Vagina (tissue), 2 donors: ENCODE data around the gene C10orf105. TPM values are rescaled to one million over a fixed set of nuclear protein-coding genes. Genes with fewer than 3 reads are reported as not detected.

Experiments
- DNase-seq, 2 donors: peaks; one replicate each; pipeline ENCODE4 v3.0.0-alpha.2; 2017; ENCODE audit errors: extremely low spot score in 2 of 2
- H3K27ac ChIP-seq: fragments of 200-600 bp; sonication (generic); one replicate; pipeline ENCODE4 v1.5.1; 2019
- H3K27me3 ChIP-seq: fragments of 200-600 bp; sonication (generic); one replicate; pipeline ENCODE4 v1.5.1; 2019
- H3K36me3 ChIP-seq, 2 donors: fragments of 200-600 bp; sonication (generic); one replicate each; pipeline ENCODE4 v1.5.1; 2017 to 2019
- H3K4me1 ChIP-seq: fragments of 200-600 bp; sonication (generic); one replicate; pipeline ENCODE4 v1.5.1; 2019
- H3K4me3 ChIP-seq, 2 donors: fragments of 200-600 bp; sonication (generic); 1 replicate in 1 of 2; 2 replicates in 1 of 2; pipeline ENCODE4 v1.5.1; 2016 to 2019
- H3K9me3 ChIP-seq: fragments of 200-600 bp; sonication (generic); one replicate; pipeline ENCODE4 v1.5.1; 2019
- POLR2A ChIP-seq, 2 donors: fragments of 450-650 bp; IDR thresholded peaks; one replicate each; pipeline ENCODE4 v1.6.1; 2017; ENCODE audit warnings: antibody characterized with exemption in 2 of 2, mild to moderate bottlenecking in 2 of 2, moderate library complexity in 2 of 2
- POLR2AphosphoS5 ChIP-seq, 2 donors: sonication (generic); formaldehyde crosslinking; IDR thresholded peaks; one replicate each; pipeline ENCODE4 v1.9.0; 2017; ENCODE audit warnings: antibody characterized with exemption in 2 of 2, mild to moderate bottlenecking in 2 of 2, low read depth in 1 of 2; ENCODE audit not compliant: insufficient read depth in 1 of 2
- intact Hi-C: fragments of 100-400 bp; cut with DNase I; formaldehyde crosslinking; loops from one replicate; pipeline ENCODE4 v1.15.1; 2023
- total RNA-seq: library from RNA; depleted of rRNA; stranded (reverse); fragments of >200 nt; gene quantifications from one replicate; pipeline ENCODE4 v1.2.3, GENCODE V29; 2016
- TF ChIP-seq, protein P1 (sequence below), 3 experiments: fragments of 450-650 bp in 2 of 3; fragments of 200-600 bp in 1 of 3; sonication (generic) in 1 of 3; IDR thresholded peaks; one replicate each; pipeline ENCODE4 v1.5.1; 2017 to 2019; ENCODE audit warnings: antibody characterized with exemption in 3 of 3, mild to moderate bottlenecking in 2 of 3, moderate library complexity in 2 of 3

C10orf105 gene
- total RNA-seq, 1 donor from 2014 or later: 0.49 TPM

DNA sequence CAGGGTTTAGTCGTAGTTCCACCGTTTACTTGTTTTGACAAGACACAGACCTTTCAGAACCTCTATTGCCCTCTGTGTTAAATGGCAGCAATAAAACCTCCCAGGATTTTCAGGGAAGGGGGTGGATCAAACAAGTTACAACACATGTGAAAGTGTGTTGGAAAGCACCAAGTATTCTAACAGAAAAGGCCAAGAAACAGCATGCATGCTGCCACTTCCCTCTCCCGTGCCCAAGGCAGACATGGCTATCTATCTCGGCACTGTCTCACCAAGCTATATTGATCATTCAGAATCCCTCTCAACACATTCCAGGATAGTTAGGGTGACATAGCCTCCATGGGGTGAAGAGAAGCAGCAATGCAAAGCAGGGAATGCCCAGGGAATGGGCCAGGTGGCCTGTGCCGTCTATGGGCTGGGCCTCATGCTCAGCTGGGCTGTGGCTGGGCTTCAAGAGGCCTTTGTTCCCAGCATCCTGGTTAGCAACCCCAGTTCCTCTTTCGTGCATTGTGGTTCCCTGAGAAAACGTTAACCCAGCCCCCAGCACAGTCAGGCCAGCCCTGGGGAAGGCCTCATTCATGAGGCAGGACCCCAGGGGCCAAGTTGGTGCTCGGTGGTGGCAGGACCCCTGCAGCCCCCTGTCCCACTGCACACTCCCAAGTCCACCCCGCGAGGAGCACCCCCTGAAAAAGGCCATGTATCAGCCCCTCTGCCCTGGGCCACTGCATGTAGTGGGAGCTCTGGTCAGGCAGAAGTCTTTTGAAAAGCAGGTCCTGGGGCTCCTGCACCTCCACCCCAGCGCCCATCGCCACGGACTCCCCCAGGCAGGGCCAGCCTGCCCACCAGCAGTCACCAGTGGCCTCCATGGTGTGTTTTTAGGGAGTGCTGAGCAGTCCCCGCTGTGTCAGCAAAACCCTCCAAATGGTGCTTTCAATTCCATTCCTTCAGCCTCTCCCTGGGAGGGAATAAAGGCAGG is 28.3 kb upstream of the C10orf105 start:
- TF ChIP-seq POLR2A (IDR thresholded peaks at IDR 0.05) (no peak), POLR2AphosphoS5 (IDR thresholded peaks at IDR 0.05; ENCODE audit: insufficient read depth in 1 of 2, low read depth in 1 of 2) (no peak)
- TF ChIP-seq, protein P1, sequence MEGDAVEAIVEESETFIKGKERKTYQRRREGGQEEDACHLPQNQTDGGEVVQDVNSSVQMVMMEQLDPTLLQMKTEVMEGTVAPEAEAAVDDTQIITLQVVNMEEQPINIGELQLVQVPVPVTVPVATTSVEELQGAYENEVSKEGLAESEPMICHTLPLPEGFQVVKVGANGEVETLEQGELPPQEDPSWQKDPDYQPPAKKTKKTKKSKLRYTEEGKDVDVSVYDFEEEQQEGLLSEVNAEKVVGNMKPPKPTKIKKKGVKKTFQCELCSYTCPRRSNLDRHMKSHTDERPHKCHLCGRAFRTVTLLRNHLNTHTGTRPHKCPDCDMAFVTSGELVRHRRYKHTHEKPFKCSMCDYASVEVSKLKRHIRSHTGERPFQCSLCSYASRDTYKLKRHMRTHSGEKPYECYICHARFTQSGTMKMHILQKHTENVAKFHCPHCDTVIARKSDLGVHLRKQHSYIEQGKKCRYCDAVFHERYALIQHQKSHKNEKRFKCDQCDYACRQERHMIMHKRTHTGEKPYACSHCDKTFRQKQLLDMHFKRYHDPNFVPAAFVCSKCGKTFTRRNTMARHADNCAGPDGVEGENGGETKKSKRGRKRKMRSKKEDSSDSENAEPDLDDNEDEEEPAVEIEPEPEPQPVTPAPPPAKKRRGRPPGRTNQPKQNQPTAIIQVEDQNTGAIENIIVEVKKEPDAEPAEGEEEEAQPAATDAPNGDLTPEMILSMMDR (IDR thresholded peaks at IDR 0.05): no peak
- Histone ChIP-seq H3K27ac (peak overlapping the region; percentile 75), H3K4me3 (no peak overlapping the region), H3K36me3 (peaks cover 0 to 25% of the 10 kb centered on the region in 2 donors), H3K4me1 (peaks cover 61% of the 10 kb centered on the region), H3K27me3 (no peaks in the 10 kb centered on the region), H3K9me3 (no peaks in the 10 kb centered on the region)
- DNase-seq: no peak
- intact Hi-C loops: no loop called here

DNA sequence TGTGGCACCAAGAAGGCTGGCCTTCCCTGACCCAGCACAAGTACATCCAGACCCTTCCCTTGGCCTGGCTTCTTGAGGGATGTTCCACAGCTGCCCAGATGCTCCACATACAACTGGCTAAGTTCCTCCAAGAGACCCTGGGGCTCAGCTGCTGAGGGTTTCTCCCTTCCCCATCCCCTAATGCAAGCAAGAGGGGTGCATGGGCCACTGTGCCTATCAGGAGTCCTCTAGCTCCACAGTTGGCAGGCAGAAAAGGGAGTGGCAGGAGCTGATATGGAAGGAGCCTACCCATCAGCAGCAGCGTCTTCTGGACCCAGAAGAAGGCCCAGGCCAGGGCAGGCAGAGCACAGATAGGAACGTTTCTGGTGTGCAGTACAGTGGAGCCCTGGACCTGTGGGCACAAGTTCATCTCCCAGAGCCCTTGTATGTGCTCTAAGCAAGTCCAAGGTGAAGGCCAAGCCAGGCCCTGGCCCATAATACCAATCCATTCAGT is 27.5 kb upstream of the C10orf105 start:
- Histone ChIP-seq H3K9me3 (no peaks in the 10 kb centered on the region), H3K36me3 (peaks cover 0 to 18% of the 10 kb centered on the region in 2 donors), H3K27me3 (no peaks in the 10 kb centered on the region), H3K27ac (peak overlapping the region; percentile 75), H3K4me1 (peaks cover 55% of the 10 kb centered on the region), H3K4me3 (no peak overlapping the region)
- no peak for DNase-seq
- intact Hi-C loops: no loop called here
- no peak for TF ChIP-seq POLR2AphosphoS5 (IDR thresholded peaks at IDR 0.05; ENCODE audit: insufficient read depth in 1 of 2, low read depth in 1 of 2)
- TF ChIP-seq, protein P1 (IDR thresholded peaks at IDR 0.05): no peak

DNA sequence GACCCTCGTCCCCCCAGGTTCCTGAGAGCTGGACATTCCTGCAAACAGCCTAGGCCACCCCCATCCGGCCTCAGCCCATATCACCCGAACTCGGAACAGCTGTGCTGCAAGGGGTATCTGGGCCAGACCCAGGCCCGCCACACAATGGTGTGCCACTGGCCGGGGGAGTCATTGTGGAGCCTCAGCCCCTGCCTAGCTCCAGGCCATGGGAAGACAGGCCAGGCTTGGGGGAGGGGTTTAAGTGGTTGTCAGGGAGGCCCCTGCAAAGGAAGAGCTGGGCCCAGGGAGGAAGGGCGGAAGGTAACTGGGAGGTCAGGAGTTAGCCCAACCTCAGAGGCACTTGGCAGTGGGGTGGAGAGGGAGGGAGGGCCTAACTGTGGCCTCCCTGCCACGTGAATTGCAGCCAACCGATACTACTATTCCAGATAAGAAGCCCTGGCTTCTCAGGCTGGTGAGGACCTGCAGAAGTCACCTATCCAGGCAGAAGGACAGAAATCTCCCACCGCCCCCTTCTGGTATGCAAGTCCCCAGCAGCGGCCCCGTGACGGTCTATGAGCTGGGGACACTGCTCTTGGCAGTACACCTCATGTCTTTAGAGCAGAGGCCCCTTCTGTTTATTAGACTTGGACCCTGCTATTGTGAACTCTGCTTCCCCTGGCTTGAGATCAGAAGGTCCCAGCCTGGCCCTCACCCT is 26.9 kb upstream of the C10orf105 start:
- TF ChIP-seq POLR2A (IDR thresholded peaks at IDR 0.05) (no peak), POLR2AphosphoS5 (IDR thresholded peaks at IDR 0.05; ENCODE audit: insufficient read depth in 1 of 2, low read depth in 1 of 2) (peak in 1 of 2 donors; percentile 19)
- no peaks in the 10 kb centered on the region for H3K27me3 ChIP-seq
- DNase-seq: no peak
- H3K27ac ChIP-seq: peak overlapping the region; percentile 75
- peaks cover 0 to 16% of the 10 kb centered on the region in 2 donors for H3K36me3 ChIP-seq
- intact Hi-C loops: no loop called here
- H3K4me3 ChIP-seq: no peak overlapping the region
- peaks cover 55% of the 10 kb centered on the region for H3K4me1 ChIP-seq
- H3K9me3 ChIP-seq: no peaks in the 10 kb centered on the region

DNA sequence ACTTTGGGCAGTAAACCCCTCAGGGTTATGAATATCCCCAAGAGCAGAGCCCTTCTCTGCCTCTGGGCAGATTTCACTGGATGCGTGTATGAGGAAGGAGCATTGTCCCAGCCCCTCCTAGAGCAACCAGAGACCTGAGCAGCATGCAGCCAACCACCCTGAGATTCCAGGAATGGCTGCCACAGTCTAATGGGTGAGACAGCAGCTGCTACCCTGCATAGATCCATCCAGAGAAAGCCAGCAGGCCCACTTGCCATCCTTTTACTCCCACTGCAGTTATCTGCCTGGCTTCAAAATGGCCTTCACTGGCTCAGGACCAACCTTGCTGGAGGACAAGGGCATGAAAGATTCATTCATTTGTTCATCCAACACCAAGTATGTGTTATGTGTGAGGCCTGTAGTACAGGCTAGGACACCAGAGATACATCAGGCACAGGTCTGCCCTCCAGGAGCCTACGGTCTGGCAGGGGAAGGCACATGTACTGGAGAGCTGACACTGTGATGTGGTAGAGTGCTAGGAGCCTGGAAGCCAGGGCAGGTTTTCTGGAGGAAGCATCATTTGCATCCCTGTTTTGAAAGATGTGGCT is 26.2 kb upstream of the C10orf105 start:
- H3K9me3 ChIP-seq: no peaks in the 10 kb centered on the region
- TF ChIP-seq POLR2A (IDR thresholded peaks at IDR 0.05) (no peak), POLR2AphosphoS5 (IDR thresholded peaks at IDR 0.05; ENCODE audit: insufficient read depth in 1 of 2, low read depth in 1 of 2) (no peak)
- TF ChIP-seq, protein P1 (IDR thresholded peaks at IDR 0.05): no peak
- no peaks in the 10 kb centered on the region for H3K27me3 ChIP-seq
- peak overlapping the region; percentile 28 for H3K27ac ChIP-seq
- no peak overlapping the region for H3K4me3 ChIP-seq
- intact Hi-C loops: no loop called here
- H3K36me3 ChIP-seq: peaks cover 0 to 8% of the 10 kb centered on the region in 2 donors
- peaks cover 57% of the 10 kb centered on the region for H3K4me1 ChIP-seq
- DNase-seq: no peak
